H1 (cell line): ENCODE measurements around the gene NOS1AP. TPM values are rescaled to one million over a fixed set of nuclear protein-coding genes. Genes with fewer than 3 reads are reported as not detected.

ENCODE experiments used
- CTCF ChIA-PET: fragments of 300-600 bp; sonication (Branson Sonifier 250); formaldehyde crosslinking; loops from one replicate; lab custom pipeline; 2021; ENCODE audit not compliant: partially characterized antibody; lab: Charles Lee
- POLR2A ChIA-PET: fragments of 300-600 bp; sonication (Branson Sonifier 250); formaldehyde crosslinking; loops from one replicate; lab custom pipeline; 2021; ENCODE audit warnings: inconsistent platforms; ENCODE audit not compliant: partially characterized antibody; lab: Charles Lee
- DNase-seq, 2 experiments: peaks; one replicate each; pipeline versions ENCODE4 v3.0.0 to v3.0.0-alpha.2; 2010 to 2022; ENCODE audit warnings: low spot score in 2 of 2, low read depth in 1 of 2, mixed read lengths in 1 of 2
- FAIRE-seq: peaks from 2 replicates; lab custom pipeline; 2011; peaks lifted over from hg19 to GRCh38; lab: Jason Lieb, UNC
- H2AFZ ChIP-seq: 2 replicates; pipeline ENCODE4 v1.8.1; 2012; ENCODE audit warnings: low read length, inconsistent platforms
- H2AK5ac ChIP-seq: 2 replicates; pipeline ENCODE4 v1.6.1; 2013; ENCODE audit warnings: low read depth, low read length
- H2BK120ac ChIP-seq: replicated peaks from 2 replicates; pipeline ENCODE3; 2013; ENCODE audit warnings: low read depth, low read length, inconsistent platforms
- H2BK12ac ChIP-seq: 2 replicates; pipeline ENCODE4 v1.6.1; 2013; ENCODE audit warnings: low read depth, low read length
- H2BK15ac ChIP-seq: 2 replicates; pipeline ENCODE4 v1.6.1; 2013; ENCODE audit warnings: low read length
- H2BK20ac ChIP-seq: 2 replicates; pipeline ENCODE4 v1.6.1; 2013; ENCODE audit warnings: low read length
- H2BK5ac ChIP-seq: 2 replicates; pipeline ENCODE4 v1.6.1; 2013; ENCODE audit warnings: low read depth, low read length
- H3K14ac ChIP-seq: 2 replicates; pipeline ENCODE4 v1.6.1; 2013; ENCODE audit warnings: inconsistent platforms; ENCODE audit not compliant: insufficient read length
- H3K18ac ChIP-seq: 2 replicates; pipeline ENCODE4 v1.6.1; 2013; ENCODE audit warnings: low read length; ENCODE audit errors: extremely low read depth
- H3K23ac ChIP-seq: 2 replicates; pipeline ENCODE4 v1.6.1; 2013; ENCODE audit warnings: inconsistent platforms; ENCODE audit not compliant: insufficient read length
- H3K23me2 ChIP-seq: 2 replicates; pipeline ENCODE4 v1.6.1; 2013; ENCODE audit warnings: low read depth, low read length
- H3K27ac ChIP-seq: 2 replicates; pipeline ENCODE4 v1.6.1; 2011; ENCODE audit warnings: low read depth, low read length, inconsistent platforms
- H3K27me3 ChIP-seq, 4 experiments: replicated peaks in 1 of 4; 1 replicate in 1 of 4; 2 replicates in 3 of 4; pipeline versions ENCODE4 v1.6.1 to v1.8.1; 2011 to 2013; ENCODE audit warnings: low read length in 3 of 4, mild to moderate bottlenecking in 3 of 4, inconsistent platforms in 2 of 4, mixed read lengths in 2 of 4, moderate library complexity in 1 of 4; ENCODE audit not compliant: control insufficient read depth in 3 of 4, insufficient read depth in 3 of 4; ENCODE audit errors: extremely low read depth in 1 of 4
- H3K36me3 ChIP-seq, 4 experiments: 2 replicates each; pipeline versions ENCODE4 v1.6.1 to v1.8.1; 2011 to 2013; ENCODE audit warnings: mild to moderate bottlenecking in 4 of 4, low read length in 3 of 4, moderate library complexity in 2 of 4, control low read depth in 1 of 4, inconsistent platforms in 1 of 4; ENCODE audit not compliant: insufficient read depth in 4 of 4, control insufficient read depth in 2 of 4
- H3K4ac ChIP-seq: replicated peaks from 2 replicates; pipeline ENCODE3; 2013; ENCODE audit warnings: low read length, low read depth, mixed read lengths, inconsistent platforms; ENCODE audit not compliant: insufficient read length
- H3K4me1 ChIP-seq, 4 experiments: replicated peaks in 1 of 4; 1 replicate in 1 of 4; 2 replicates in 3 of 4; pipeline versions ENCODE4 v1.6.1 to v1.8.1; 2011 to 2013; ENCODE audit warnings: low read length in 3 of 4, inconsistent platforms in 2 of 4, mixed read lengths in 1 of 4; ENCODE audit not compliant: insufficient read depth in 4 of 4, control insufficient read depth in 3 of 4
- H3K4me2 ChIP-seq, 2 experiments: 2 replicates each; pipeline versions ENCODE4 v1.6.1 to v1.8.1; 2011 to 2013; ENCODE audit warnings: low read depth in 2 of 2, low read length in 2 of 2, control low read depth in 1 of 2, inconsistent platforms in 1 of 2, mild to moderate bottlenecking in 1 of 2; ENCODE audit not compliant: insufficient read depth in 1 of 2
- H3K4me3 ChIP-seq, 4 experiments: fragments of 200-600, 300-600 bp in 1 of 4; sonication (generic), shearing (Covaris generic), sonication (Bioruptor Twin) in 1 of 4; 2 replicates each; pipeline versions ENCODE4 v1.5.1 to v1.8.1; 2011 to 2016; ENCODE audit warnings: low read length in 4 of 4, low read depth in 3 of 4, control low read depth in 2 of 4, inconsistent platforms in 2 of 4, mild to moderate bottlenecking in 2 of 4, mixed read lengths in 1 of 4, moderate library complexity in 1 of 4; ENCODE audit not compliant: insufficient read depth in 2 of 4; ENCODE audit errors: extremely low read depth in 1 of 4
- H3K56ac ChIP-seq: replicated peaks from 2 replicates; pipeline ENCODE3; 2013; ENCODE audit warnings: low read depth, mild to moderate bottlenecking, mixed read lengths, low read length, inconsistent platforms; ENCODE audit not compliant: insufficient read length
- H3K79me1 ChIP-seq: 2 replicates; pipeline ENCODE4 v1.6.1; 2013; ENCODE audit warnings: low read depth, low read length, control low read depth
- H3K79me2 ChIP-seq, 2 experiments: 2 replicates each; pipeline versions ENCODE4 v1.6.1 to v1.8.1; 2012 to 2013; ENCODE audit warnings: low read length in 2 of 2, mild to moderate bottlenecking in 2 of 2, inconsistent platforms in 1 of 2; ENCODE audit not compliant: insufficient read depth in 2 of 2, control insufficient read depth in 1 of 2
- H3K9ac ChIP-seq, 4 experiments: replicated peaks in 1 of 4; 1 replicate in 1 of 4; 2 replicates in 3 of 4; pipeline versions ENCODE4 v1.6.1 to v1.8.1; 2011 to 2013; ENCODE audit warnings: low read depth in 3 of 4, low read length in 3 of 4, control low read depth in 2 of 4, mild to moderate bottlenecking in 2 of 4, moderate library complexity in 2 of 4, inconsistent platforms in 1 of 4; ENCODE audit errors: extremely low read depth in 1 of 4
- H3K9me3 ChIP-seq, 2 experiments: 2 replicates each; pipeline versions ENCODE4 v1.6.1 to v1.8.1; 2012 to 2013; ENCODE audit warnings: mild to moderate bottlenecking in 2 of 2, moderate library complexity in 2 of 2, control low read depth in 1 of 2, inconsistent platforms in 1 of 2, low read depth in 1 of 2, low read length in 1 of 2, mixed read lengths in 1 of 2; ENCODE audit not compliant: insufficient read depth in 2 of 2
- H4K20me1 ChIP-seq, 2 experiments: replicated peaks in 1 of 2; 2 replicates each; pipeline versions ENCODE3 to v1.8.1; 2011 to 2013; ENCODE audit warnings: inconsistent platforms in 2 of 2, low read length in 2 of 2, mild to moderate bottlenecking in 1 of 2; ENCODE audit not compliant: insufficient read depth in 2 of 2, control insufficient read depth in 1 of 2
- H4K5ac ChIP-seq: 2 replicates; pipeline ENCODE4 v1.6.1; 2013; ENCODE audit warnings: low read length, low read depth, mixed read lengths, inconsistent platforms; ENCODE audit not compliant: insufficient read length
- H4K8ac ChIP-seq: 2 replicates; pipeline ENCODE4 v1.8.0; 2013; ENCODE audit warnings: mild to moderate bottlenecking, moderate library complexity, low read length, inconsistent platforms; ENCODE audit not compliant: insufficient read depth; ENCODE audit errors: extremely low read depth
- H4K91ac ChIP-seq: replicated peaks from 2 replicates; pipeline ENCODE3; 2013; ENCODE audit warnings: low read length, mixed read lengths, inconsistent platforms; ENCODE audit not compliant: insufficient read length
- CHD2 ChIP-seq: IDR thresholded peaks from 2 replicates; pipeline ENCODE4 v1.6.1; 2012; ENCODE audit warnings: low read length, improper control_type of control experiment
- EGR1 ChIP-seq: IDR thresholded peaks from 2 replicates; pipeline ENCODE4 v1.6.1; 2011; ENCODE audit warnings: low read depth, low read length, borderline replicate concordance
- GABPA ChIP-seq: IDR thresholded peaks from 2 replicates; pipeline ENCODE4 v1.6.1; 2011; ENCODE audit warnings: mild to moderate bottlenecking, low read length, moderate library complexity, borderline replicate concordance; ENCODE audit not compliant: insufficient read depth
- JUND ChIP-seq: IDR thresholded peaks from 2 replicates; pipeline ENCODE4 v1.6.1; 2011; ENCODE audit warnings: mild to moderate bottlenecking, improper control_type of control experiment, low read length
- PHF8 ChIP-seq: fragments of 200-600 bp; sonication (generic); conservative IDR thresholded peaks from 2 replicates; pipeline ENCODE4 v1.7.1; 2012; ENCODE audit warnings: low read depth, mild to moderate bottlenecking, inconsistent platforms, low read length, moderate library complexity
- RAD21 ChIP-seq, 2 experiments: IDR thresholded peaks in 1 of 2; conservative IDR thresholded peaks in 1 of 2; 2 replicates each; pipeline ENCODE4 v1.6.1; 2011; ENCODE audit warnings: low read depth in 2 of 2, low read length in 2 of 2, improper control_type of control experiment in 1 of 2, inconsistent platforms in 1 of 2, mild to moderate bottlenecking in 1 of 2, moderate library complexity in 1 of 2
- RNF2 ChIP-seq: fragments of 200-900, 300-1000 bp; sonication (generic); IDR thresholded peaks from 2 replicates; pipeline ENCODE4 v1.7.1; 2016; ENCODE audit warnings: borderline replicate concordance, low read depth, mild to moderate bottlenecking, antibody characterized with exemption, low read length; ENCODE audit not compliant: poor library complexity, severe bottlenecking; ENCODE audit errors: missing control alignments
- SP2 ChIP-seq: IDR thresholded peaks from 2 replicates; pipeline ENCODE4 v1.6.1; 2012; ENCODE audit warnings: mild to moderate bottlenecking, low read length, inconsistent platforms
- YY1 ChIP-seq: IDR thresholded peaks from 2 replicates; pipeline ENCODE4 v1.6.1; 2011; ENCODE audit warnings: low read depth, mild to moderate bottlenecking, low read length
- WGBS, 2 experiments: shearing (Covaris generic) in 1 of 2; methylation state at CpG; one replicate each; pipeline versions ENCODE4 v1.1.6 to v1.1.7; 2013 to 2015; ENCODE audit warnings: low lambda C conversion rate in 2 of 2, mixed read lengths in 2 of 2, inconsistent platforms in 1 of 2, low coverage in 1 of 2, missing lambda C conversion rate in 1 of 2; ENCODE audit not compliant: insufficient replicate concordance in 2 of 2, insufficient coverage in 1 of 2, insufficient read length in 1 of 2; ENCODE audit errors: extremely low coverage in 1 of 2, missing lambda C conversion rate in 1 of 2; 5-methylcytosine and 5-hydroxymethylcytosine counted together
- polyA plus RNA-seq, 7 experiments: library from polyadenylated mRNA; depleted of rRNA in 3 of 7; stranded (reverse) in 5 of 7; unstranded in 2 of 7; fragments of >200 nt in 5 of 7; fragments of 200-250 nt in 2 of 7; gene quantifications; 1 replicate in 5 of 7; 2 replicates in 1 of 7; 4 replicates in 1 of 7; pipeline versions ENCODE4 v1.2.1 to v1.2.3, GENCODE V29; 2011 to 2013; ENCODE audit warnings: missing spikeins in 2 of 7, mixed read lengths in 2 of 7
- total RNA-seq: library from RNA; stranded (reverse); fragmentation: NEBNext Ultra II Directional; extraction: Animal tissue kit (Norgen Biotek cat#: 25700); gene quantifications from 2 replicates; pipeline ENCODE4 v1.2.1, GENCODE V29; 2021

The NOS1AP gene
- total and polyA plus RNA-seq, 2 of the 8 experiments (the other 6 are each of a cell fraction or from before 2014, with no cell fraction given): 2.4 to 12.1 TPM

- TF ChIP-seq GABPA (no peak), EGR1 (no peak), YY1 (no peak), JUND (no peak), RAD21 (IDR thresholded peaks at IDR 0.05 in 1 of 2, conservative IDR thresholded peaks at IDR 0.05 in 1 of 2; ENCODE audit: low read depth in 2 of 2, low read length in 2 of 2) (no peak), CHD2 (no peak), RNF2 (no peak), PHF8 (no peak), SP2 (no peak)
- Histone ChIP-seq H3K23me2 (no peaks in the 10 kb centered on the region), H4K20me1 (no peaks in the 10 kb centered on the region), H2BK5ac (no peak overlapping the region), H3K4me3 (no peak overlapping the region), H3K4ac (no peak overlapping the region), H3K79me1 (no peaks in the 10 kb centered on the region), H3K4me2 (no peak overlapping the region), H3K9me3 (no peaks in the 10 kb centered on the region), H3K18ac (no peak overlapping the region), H2BK12ac (no peak overlapping the region), H2AK5ac (no peak overlapping the region), H4K8ac (no peak overlapping the region), H2BK120ac (no peak overlapping the region), H3K23ac (peak overlapping the region; percentile 77), H3K27me3 (no peaks in the 10 kb centered on the region), H2BK20ac (no peak overlapping the region), H3K79me2 (no peaks in the 10 kb centered on the region), H2AFZ (no peak overlapping the region), H3K56ac (no peak overlapping the region), H3K27ac (no peak overlapping the region), H3K4me1 (no peaks in the 10 kb centered on the region; a peak in 1 of 7 replicates), H3K14ac (no peak overlapping the region), H3K9ac (no peak overlapping the region), H3K36me3 (no peaks in the 10 kb centered on the region), H2BK15ac (no peak overlapping the region), H4K91ac (no peak overlapping the region), H4K5ac (no peak overlapping the region)
- ChIA-PET POLR2A (no interaction called here), CTCF (interaction anchor here (0.9 to 1.4 kb wide), 3 partner anchors 9 to 296 kb away, joined by 3 read pairs; no protein-coding TSS in a partner anchor)
- FAIRE-seq (no peak), DNase-seq (no peak)
- WGBS, 2 experiments: 80% methylated on average over 3 of the region's 3 CpGs; no CpG with 5 or more reads in 1 of the 2 experiments
These were observed 9.8 kb upstream of the NOS1AP start for GRCh38 chr1:162059721-162060120.
